CD4-positive, alpha-beta T cell treated with Interleukin-17A for 4 hours (primary cell): ENCODE measurements around the gene PRLR.
"Not testable (repeated sequence)": the region's sequence is repeated elsewhere in the genome, so short reads cannot be mapped to it uniquely, and the experiment has no call there.

Source experiments
- DNase-seq: peaks from one replicate; pipeline ENCODE4 v3.0.0-alpha.2; 2020; ENCODE audit warnings: mixed read lengths

The PRLR gene

GRCh38 chr5:35230038-35230611 lies at the start of gene PRLR:
TSS of gene PRLR (minus strand) at chr5:35230487. CDS start at chr5:35089620, 140,867 bp downstream.
- no peak for DNase-seq

GRCh38 chr5:35274839-35275509 lies 44.7 kb upstream of the PRLR start:
- DNase-seq = no peak

- no peak for DNase-seq
These were observed 38.7 kb upstream of the PRLR start for GRCh38 chr5:35269006-35269405.

- DNase-seq = no peak
These were observed 36.0 kb upstream of the PRLR start for GRCh38 chr5:35266276-35266675.

- DNase-seq = no peak
These were observed 34.2 kb upstream of the PRLR start for GRCh38 chr5:35264509-35264908.

GRCh38 chr5:35263266-35263877 lies 33.1 kb upstream of the PRLR start:
- DNase-seq = no peak

- DNase-seq = no peak
These were observed 23.3 kb upstream of the PRLR start for GRCh38 chr5:35253582-35253981.

GRCh38 chr5:35252963-35253362 lies 22.7 kb upstream of the PRLR start:
- DNase-seq = no peak

- DNase-seq = no peak
These were observed 18.8 kb upstream of the PRLR start for GRCh38 chr5:35248843-35249780.

- no peak for DNase-seq
These were observed 17.4 kb upstream of the PRLR start for GRCh38 chr5:35247648-35248034.

GRCh38 chr5:35246900-35247647 lies 16.8 kb upstream of the PRLR start:
- DNase-seq = no peak

- DNase-seq = no peak
These were observed 16.1 kb upstream of the PRLR start for GRCh38 chr5:35246411-35246810.

GRCh38 chr5:35245371-35245770 lies 15.1 kb upstream of the PRLR start:
- not testable (repeated sequence) for DNase-seq

- DNase-seq = no peak
These were observed 13.9 kb upstream of the PRLR start for GRCh38 chr5:35244171-35244570.

GRCh38 chr5:35242702-35243258 lies 12.5 kb upstream of the PRLR start:
- DNase-seq = no peak

GRCh38 chr5:35240892-35241291 lies 10.6 kb upstream of the PRLR start:
- no peak for DNase-seq

- DNase-seq = no peak
These were observed 9.8 kb upstream of the PRLR start for GRCh38 chr5:35239911-35240610.

- DNase-seq = no peak
These were observed 9.2 kb upstream of the PRLR start for GRCh38 chr5:35239476-35239875.

GRCh38 chr5:35237580-35238376 lies 7.5 kb upstream of the PRLR start:
- DNase-seq = no peak

GRCh38 chr5:35236770-35237169 lies 6.5 kb upstream of the PRLR start:
- no peak for DNase-seq

- no peak for DNase-seq
These were observed 3.3 kb upstream of the PRLR start for GRCh38 chr5:35233601-35234000.
